Measurements from ENCODE around the gene BTNL3. TPM values are rescaled to one million over a fixed set of nuclear protein-coding genes. Genes with fewer than 3 reads are reported as not detected.
"Not testable (repeated sequence)": the region's sequence is repeated elsewhere in the genome, so short reads cannot be mapped to it uniquely, and the experiment has no call there.

The BTNL3 gene
- total RNA-seq, 1 donor from 2014 or later, result not detected

DNA sequence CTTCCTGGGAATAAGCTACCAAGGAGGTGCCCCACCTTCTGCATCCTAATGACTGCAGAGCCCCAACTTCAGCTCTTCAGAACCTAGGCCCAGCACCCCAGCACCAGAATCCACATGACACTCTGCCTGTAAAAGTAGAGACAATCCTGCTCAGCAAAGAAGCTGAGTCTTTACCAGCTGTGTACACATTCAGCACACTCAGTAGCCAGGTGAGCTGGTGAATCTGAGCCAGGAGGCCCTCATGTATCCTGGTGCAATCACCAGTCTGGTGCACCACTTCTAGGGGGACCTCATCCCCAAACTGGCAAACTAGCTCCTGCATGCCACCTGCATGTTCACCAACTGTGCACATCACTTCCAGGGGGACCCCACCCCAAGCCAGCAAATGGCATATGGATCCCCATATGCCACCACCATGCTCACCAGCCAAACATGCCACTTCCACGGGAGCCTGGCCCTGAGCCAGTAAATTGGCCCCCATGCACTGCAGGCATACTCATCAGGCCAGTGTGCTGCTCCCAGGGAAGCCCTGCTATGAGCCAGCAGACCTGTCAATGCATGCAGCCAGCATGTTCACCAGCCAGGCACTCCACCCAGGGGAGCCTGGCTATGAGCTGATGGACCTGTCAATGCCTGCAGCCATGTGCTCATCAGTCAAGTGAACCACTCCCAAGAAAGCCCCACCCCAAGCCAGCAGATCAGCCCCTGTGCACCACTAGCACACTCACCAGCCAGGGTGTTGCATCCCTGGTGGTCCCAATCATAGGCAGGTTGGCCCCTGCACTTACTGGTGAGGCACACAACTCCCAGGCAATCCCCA lies 35.8 kb downstream of the BTNL3 start:
- DNase-seq, result no peak

DNA sequence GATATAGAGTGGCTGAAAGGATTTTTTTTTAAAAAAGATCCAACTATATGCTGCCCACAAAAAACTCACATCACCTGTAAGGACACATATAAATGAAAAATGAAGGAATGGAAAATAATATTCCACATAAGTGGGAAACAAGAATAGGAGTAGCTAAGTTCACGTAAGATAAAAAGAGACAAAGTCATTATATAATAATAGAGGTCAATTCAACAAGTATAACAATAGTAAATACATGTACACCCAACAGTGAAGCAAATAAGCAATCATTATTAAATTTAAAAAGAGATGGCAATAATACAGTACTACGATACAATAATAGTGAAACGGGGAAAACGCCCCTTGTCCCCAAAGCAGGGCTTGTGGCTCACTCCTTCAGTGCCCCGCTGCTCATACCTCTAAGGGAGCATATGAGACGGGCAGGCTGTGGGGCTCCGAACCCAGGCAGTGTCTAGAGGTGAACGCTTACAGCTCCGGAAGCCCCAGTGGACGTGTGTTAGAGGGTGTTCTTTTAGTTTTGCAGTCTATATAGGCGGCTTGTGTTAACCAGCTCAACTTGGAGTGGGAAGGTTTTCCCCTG lies 38.9 kb downstream of the BTNL3 start:
- no peak for DNase-seq

DNA sequence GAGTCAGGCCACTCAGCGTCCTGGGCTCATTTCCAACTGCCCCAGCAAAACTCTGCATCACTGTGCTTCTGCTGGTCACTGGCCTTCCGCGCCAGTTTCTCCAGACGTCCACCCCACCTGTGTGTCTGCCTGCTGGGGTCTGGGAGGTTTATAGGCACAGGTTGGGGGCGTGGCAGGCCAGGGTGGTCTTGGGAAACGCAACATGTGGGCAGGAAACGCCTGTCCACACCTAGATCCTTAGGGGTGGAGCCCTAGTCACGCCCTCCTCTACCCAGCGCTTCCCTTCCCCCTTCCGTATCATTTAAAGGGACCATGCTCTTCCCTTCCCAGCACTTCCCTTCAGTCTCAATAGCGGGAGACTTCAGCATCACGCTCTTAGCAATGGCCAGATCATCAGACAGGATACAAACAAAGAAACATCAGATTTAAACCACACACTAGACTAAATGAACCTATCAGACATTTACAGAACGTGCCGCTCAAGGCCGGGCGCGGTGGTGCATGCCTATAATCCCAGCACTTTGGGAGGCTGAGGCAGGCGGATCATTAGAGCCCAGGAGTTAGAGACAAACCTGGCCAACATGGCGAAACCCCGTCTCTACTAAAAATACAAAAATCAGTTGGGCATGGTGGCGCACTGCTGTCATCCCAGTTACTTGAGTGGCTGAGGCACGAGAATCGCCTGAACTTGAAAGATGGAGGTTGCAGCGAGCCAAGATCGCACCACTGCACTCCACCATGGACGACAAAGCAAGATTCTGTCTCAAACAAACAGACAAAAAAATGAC lies 39.6 kb downstream of the BTNL3 start:
- no peak for DNase-seq

DNA sequence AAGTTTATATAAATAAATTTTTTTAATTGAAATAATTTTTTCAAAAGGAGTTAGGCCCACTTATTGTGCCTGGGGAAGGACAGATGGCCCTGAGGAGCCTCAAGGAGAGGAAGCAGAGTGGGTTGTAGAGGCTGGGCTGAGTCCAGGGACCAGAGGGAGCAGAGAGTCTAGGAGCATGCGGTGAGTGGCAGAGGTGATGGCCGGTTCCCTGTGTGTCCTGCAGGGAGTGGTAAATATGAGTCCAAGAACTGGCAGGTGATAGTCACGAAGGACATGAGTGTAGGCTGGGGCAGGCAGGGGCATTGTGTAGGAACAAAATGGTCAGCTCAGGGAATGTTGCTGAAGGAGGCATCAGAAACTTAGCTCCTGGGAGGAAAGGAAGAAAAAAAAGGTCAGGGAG lies 43.1 kb downstream of the BTNL3 start:
- DNase-seq, result no peak

DNA sequence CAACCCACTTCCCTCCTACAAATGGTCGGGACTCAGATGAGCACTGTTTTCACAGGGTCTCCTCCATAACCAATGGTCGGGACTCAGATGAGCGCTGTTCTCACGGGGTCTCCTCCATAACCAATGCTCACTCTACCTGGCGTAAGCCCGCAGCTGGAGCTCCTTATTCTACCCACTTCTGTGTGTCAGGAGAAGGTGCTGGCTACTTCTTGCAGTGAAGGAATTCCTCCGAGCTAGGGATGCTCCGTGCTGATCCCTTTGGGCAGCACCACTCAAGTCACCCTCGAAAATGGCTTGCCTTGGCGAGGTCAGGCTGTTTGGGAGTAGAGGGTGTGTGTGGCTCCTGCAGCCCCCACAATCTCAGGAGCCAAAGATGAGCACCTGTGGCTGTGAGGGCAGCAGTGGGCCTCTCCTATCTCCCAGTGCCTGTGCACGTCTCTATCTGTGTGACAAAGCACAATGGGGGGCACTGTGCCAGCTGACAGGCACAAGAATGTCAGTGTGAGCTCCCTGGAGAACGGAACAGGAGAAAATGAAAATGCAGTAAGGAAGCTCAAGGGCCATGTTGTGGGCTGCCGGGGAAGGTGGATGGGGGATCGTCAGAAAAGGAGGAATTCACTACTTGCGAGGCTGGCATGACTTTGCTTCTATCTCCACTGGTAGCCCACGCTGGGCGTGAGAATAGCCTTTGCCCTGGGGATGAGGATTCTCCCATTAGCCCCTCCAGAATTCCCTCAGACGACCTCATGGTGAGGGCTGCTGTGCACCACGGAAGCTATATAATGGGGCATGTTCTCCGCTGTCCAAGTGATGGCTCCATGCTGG lies 47.6 kb downstream of the BTNL3 start:
- peak; percentile 22 for DNase-seq

DNA sequence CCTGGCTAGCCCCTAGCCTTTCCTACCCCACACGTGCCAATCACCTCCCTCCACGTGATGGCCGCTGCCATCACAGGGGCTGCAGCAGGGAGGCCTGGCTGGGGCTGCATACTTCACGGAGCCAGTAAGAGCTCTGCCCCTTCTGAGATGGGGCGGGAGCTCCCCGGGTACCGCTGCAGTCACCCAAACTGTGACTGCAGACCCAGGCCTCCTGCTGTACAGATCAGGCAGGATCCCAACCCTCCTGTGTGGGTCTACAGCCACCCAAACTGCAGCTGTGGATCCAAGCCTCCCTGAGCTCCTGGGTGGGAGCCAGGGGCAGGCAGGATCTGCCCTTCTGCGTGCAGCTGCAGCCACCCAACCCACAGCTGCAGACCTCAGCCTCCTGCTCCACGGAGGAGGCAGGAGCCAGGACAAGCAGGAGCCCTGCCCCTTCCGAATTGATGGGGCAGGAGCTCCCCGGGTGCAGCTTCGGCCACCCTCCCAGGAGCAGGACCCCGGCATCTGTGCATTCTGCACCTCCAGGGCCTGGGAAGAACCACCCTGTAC lies 48.2 kb downstream of the BTNL3 start:
- no peak for DNase-seq

DNA sequence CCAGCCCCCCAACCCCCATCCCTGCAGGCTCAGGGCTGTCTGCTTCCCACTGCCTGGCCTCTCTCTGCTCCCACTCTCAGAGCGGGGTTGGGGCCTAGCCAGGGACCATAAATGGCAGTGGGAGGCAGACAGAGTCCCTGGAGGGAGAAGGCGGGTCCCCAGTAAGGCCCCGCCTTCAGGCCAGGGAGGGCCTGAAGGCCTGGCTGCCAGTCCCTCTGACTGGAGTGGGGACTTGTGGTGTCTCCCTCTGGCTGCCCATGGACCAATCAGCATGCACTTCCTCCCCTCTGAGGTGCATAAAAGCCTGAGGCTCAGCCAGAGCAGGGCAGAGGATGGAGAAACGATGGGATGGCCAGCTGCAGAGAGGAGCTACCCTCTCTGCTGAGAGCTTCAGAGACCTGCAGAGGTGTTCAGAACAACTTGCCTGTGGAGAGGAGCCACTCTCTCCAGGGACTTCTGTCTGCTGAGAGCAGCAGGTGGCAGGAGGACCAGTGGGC lies 48.8 kb downstream of the BTNL3 start:
- no peak for DNase-seq

DNA sequence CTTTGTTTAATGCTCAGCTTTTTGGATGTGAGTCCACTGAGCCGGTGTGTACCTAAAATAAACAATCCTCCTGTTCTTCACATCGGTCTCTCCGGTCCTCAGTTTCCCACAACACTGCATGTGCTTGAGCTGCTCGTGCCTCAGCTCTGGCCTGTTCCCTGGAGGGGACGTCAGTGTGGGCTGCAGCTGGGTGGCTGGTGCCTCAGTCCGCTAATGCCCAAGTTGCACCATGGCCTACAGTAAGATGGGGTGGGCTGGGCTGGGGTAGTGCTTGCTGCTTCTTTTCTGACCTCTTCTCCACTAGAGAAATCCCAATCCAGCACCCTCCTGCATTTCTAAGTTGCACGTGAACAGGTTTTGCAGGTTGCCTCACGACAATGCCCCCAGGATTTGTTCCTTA lies 50.8 kb downstream of the BTNL3 start:
- no peak for DNase-seq

DNA sequence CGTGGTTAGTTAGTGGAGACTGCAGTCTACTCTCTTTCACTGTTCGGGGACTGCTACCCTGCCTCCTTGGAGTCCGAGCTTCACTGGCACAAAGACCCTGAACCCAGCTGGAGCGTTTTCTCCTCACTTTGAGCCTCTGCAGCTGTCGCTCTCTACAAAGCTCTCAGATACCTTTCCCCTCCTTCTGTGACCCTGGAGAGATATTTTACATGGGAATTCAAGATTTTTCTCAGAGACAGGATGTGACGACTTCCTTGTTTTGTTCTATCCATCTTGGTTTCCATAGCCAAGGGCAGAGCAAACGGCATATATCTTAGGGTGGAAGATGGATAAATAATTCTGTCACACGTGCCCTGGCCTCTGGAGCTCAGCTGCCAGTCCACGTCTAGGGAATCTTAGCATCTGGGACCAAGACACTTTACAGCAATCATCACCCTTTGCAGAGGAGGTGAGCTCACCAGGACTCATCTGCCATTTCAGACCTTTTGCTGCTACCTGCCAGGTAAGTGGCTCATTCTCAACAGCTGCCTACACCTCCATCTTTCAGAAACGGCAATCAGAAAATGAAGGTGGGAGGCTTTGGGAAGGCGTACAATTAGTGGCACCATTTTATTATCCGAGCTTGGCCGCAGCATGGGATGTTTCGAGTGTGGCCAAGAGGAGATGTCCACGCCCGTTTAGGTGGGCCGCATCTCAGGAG lies 51.4 kb downstream of the BTNL3 start, which contains the start of gene BTNL9:
Gene BTNL9, plus strand, starts transcription at position 336 of the 700 bp plus-strand sequence. CDS start 5,224 bp downstream, outside the sequence.
- DNase-seq, result peak; percentile 58

DNA sequence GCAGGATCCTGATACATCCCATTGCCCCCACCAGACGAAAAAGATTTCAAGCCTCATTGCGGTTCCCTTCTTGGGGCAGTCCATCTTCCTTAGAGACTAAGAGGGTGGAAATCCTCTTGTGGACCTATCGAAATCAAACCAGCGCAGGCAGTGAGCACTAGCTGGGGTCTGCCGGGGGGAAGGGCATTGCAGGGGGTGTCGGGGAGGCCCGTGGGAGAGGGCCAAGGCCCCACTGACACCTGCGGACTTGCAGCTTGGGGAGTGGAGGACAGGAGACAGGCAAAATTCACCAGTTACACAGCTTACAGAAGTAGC lies 51.9 kb downstream of the BTNL3 start:
- no peak for DNase-seq

DNA sequence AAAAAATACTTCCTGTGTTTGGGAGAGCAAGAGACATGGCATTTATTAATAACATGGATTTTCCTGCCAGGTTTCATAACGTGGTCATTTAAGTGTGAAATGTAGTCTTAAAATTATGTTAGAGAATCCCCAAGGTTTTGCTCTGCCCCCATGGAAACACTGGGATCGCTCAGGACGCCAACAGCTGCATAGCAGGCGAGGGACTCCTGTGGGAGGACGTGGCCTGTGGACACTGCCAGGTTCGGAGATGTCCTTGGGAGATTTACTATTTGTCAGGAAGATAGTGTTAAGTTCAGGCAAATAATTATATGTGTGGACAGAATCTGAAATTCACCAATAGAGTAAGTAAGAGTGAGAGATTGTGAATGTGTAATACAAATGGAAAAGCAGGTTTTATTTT lies 52.4 kb downstream of the BTNL3 start:
- DNase-seq, result no peak

DNA sequence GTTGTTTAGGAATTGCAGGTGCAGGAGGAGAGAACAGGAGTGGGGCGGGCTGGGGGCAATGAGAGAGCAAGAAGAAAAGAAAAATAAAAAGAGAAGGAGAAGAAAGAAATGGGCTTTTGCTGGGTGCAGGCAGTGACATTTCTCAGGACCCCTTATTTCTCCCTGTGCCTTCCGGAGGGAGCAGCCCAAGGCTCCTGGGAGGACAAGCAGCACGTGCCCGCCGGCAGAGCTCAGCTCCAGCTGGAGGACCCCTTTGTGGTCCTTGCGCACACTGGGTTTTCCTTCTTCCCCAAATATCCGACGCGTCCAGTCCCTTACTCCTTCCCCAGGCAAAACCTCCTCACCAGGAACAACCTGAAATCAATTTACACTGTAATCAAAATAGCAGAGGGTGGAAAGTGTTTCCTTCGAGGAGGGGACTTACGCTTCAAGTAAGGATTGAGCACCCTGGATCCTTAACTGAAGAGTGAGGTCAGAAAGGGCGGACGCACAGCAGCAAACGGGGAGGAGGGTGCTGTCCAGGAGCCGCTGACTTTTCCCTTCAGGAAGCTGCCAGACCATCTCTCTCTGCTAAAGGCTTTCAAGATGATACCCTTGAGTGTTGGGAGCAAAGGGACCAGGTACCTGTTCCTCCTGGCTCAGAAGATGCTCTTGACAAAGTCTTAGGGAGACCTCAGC lies 53.5 kb downstream of the BTNL3 start:
- no peak for DNase-seq

DNA sequence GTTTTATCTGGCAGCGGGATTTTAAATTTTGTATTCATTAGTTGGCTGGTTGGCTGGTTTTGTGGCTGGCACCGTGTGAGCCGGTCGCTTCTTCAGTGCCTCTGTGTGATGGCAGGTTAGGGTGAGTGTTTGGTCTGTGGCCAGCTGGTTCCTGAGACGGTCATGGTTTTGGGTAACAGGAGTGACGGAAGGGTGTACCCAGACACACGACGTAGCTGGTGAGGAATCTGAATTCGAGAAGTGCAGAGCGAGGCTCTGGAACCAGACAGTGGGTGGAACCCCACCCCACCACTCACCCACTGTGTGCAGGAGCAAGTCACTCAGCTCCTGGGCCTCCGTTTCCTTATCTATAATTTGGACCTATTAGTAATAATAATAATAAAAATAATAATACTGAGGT lies 54.1 kb downstream of the BTNL3 start:
- DNase-seq, result no peak

DNA sequence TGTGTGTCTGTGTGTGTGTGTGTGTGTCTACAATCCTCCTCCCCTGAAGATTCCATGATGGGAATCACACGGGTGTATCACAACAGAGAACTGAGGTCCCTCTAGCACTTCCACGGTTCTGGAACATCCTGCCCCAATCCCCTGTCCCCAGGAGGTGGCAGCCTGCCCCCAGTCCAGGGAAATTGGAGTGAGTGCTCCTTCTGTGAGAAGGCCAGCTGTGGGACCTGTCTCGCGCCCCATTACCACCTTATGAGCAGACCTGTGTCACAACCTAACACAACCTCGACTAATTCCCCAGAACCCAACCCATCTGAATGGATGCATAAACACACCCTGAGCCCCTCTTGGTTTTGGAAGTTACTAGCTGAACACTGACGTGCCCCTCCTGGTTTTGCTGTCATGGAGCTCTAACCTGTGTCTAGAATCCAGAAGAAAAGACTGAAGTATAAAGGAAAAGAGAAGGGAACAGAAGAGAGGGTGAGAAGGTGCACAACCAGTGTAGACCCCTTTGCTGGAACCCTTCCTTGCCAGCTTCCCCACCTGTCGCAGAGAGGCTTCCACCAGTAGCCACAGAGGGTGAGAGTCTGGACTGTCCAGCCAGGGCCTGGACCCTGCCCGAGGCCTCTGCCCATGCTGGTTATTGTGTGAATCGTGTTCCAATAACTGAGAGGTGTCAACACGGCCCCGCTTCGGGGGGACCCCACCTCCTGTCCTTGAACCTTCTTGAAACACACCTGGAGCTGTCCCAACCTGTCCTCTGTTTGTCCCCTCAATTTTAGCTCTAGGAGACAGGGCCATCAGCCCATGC lies 54.8 kb downstream of the BTNL3 start:
- DNase-seq, result peak; percentile 10

DNA sequence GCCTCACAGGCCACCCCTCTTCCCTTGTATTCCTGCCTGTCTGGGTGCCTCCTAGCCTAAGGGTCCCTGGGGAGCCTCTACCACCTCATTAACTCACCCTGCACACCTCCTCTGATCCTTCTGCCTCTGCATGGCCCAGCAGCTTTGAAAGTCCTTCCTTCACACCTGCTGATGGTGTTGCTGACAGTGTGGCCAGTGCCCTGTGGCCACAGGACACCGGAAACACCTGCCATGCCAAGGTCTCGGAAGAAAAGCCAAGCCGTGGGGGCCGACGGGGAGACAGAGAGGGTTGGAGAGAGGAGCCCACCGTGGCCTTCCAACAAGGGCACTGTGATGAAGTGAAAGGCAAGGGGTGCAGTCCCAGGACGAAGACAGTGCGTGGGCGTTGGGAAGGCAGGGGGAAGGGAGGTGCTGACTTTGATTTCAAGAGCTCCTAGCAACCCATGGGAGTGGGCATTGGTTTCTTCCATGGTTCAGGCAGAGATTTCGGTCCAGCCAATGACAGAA lies 55.5 kb downstream of the BTNL3 start:
- no peak for DNase-seq

DNA sequence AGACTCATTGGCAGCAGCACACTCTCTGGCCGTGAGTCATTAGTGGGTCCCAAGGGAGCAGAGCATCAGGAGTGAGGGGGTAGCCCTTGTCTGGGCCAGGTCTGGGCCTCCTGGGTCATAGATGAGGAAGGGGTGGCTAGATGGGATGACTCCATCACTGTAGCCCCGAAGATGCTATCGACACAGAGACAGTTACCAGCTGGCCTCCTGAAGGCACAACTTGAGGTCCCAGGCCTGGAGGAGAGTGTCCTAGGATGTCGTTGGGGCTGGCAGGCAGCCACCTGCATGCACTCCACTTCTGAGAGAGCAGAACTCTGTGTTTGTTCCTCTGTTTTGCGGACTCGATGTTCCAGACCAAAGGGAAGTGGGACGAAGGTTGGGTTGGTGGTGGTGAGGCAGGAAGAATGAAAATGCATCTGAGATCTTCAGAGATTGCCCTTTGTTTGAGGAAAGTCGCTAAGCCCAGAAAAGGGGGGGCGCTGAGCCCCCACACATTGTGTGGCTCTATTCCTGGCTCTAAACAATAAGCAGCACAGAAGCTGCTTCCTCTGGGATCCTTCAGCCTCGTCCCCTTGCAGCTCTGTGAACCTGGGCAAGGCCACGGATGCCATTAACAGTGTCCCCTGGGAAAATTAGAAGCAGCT lies 56.1 kb downstream of the BTNL3 start:
- peak; percentile 7 for DNase-seq

DNA sequence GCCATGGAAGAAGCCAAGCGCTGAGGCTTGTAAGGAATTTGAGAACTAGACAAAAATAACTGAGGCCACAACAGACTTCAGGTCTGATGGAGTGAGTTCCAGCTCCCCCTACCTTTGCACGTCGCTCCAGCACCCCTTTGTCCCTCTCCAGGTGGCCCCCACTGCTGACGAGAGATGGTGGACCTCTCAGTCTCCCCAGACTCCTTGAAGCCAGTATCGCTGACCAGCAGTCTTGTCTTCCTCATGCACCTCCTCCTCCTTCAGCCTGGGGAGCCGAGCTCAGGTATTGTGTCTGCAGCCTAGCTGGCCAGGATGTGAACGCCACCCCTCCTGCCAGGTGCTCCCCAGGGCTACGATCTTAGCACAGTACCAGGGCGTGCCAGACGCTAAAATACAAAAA lies 56.7 kb downstream of the BTNL3 start:
- DNase-seq, result no peak

DNA sequence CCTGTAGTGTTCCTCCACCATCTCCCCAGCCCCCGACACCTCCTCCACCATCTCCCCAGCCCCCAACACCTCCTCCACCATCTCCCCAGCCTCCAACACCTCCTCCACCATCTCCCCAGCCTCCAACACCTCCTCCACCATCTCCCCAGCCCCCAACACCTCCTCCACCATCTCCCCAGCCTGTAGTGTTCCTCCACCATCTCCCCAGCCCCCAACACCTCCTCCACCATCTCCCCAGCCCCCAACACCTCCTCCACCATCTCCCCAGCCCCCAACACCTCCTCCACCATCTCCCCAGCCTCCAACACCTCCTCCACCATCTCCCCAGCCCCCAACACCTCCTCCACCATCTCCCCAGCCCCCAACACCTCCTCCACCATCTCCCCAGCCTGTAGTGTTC lies 57.2 kb downstream of the BTNL3 start:
- not testable (repeated sequence) for DNase-seq

DNA sequence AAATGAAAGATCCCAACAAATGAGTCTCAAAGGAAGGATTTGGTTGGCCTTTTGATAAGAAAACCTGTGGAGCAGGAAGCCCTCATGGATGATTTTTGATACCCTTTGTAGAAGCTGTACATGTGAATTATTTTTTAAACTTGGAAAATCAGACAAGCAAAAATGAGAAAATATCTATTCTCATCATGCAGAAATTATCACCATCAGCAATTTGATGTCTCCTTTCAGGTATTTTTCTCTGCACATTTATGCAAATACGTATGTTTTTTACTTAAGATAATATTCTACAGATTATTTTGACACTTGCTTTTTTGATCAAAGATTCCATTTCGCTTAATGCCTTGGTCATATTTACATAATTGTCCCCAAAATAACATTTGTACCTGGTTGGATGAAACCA lies 58.6 kb downstream of the BTNL3 start:
- no peak for DNase-seq

Data from dermis blood vessel endothelial cell (primary cell).